ENCODE measurements around the gene RAC3.

RAC3 gene

GRCh38 chr17:82077617-82078358 is 46.3 kb downstream of the RAC3 start:
- no peak for DNase-seq

GRCh38 chr17:82078433-82078832 is 47.0 kb downstream of the RAC3 start:
- DNase-seq, result no peak

- DNase-seq, result no peak
Observed at GRCh38 chr17:82079001-82079677, 47.7 kb downstream of the RAC3 start.

GRCh38 chr17:82080048-82080788 is 48.7 kb downstream of the RAC3 start:
- DNase-seq, result no peak

GRCh38 chr17:82080789-82081464 is 49.4 kb downstream of the RAC3 start:
- no peak for DNase-seq

- no peak for DNase-seq
Observed at GRCh38 chr17:82081546-82081945, 50.1 kb downstream of the RAC3 start.

GRCh38 chr17:82081966-82082365 is 50.5 kb downstream of the RAC3 start:
- DNase-seq, result no peak

- DNase-seq, result no peak
Observed at GRCh38 chr17:82082456-82082855, 51.0 kb downstream of the RAC3 start.

GRCh38 chr17:82083009-82083408 is 51.5 kb downstream of the RAC3 start:
- no peak for DNase-seq

Data from stimulated activated CD4-positive, alpha-beta T cell treated with anti-CD3 and anti-CD28 coated beads, Interleukin-12 subunit alpha, Interleukin-12 subunit beta, amount 100 ng/mL, for 4 hours (primary cell).